Right ventricle myocardium superior (tissue), 1 donor: ENCODE results near the gene DONSON. TPM values are rescaled to one million over a fixed set of nuclear protein-coding genes. Genes with fewer than 3 reads are reported as not detected.
"Not testable (repeated sequence)": the region's sequence is repeated elsewhere in the genome, so short reads cannot be mapped to it uniquely, and the experiment has no call there.

ENCODE experiments used
- ATAC-seq: fragments of 200-7000 bp; cut with Tn5 transposase; one replicate; pipeline ENCODE4 v1.9.1; 2020; ENCODE audit warnings: mild to moderate bottlenecking; ENCODE audit not compliant: poor library complexity
- DNase-seq: peaks from one replicate; pipeline ENCODE4 v3.0.0-alpha.2; 2020
- intact Hi-C: fragments of 100-400 bp; cut with DNase I; formaldehyde crosslinking; loops from one replicate; pipeline ENCODE4 v1.11.2; 2022
- long read RNA-seq: library from polyadenylated mRNA; unstranded; transcript quantifications from one replicate; pipeline ENCODE4 v2.0.0, GENCODE V29; 2021
- total RNA-seq: library from RNA; stranded (reverse); fragmentation: NEBNext Ultra II Directional; extraction: Animal tissue kit (Norgen Biotek cat#: 25700); gene quantifications from one replicate; pipeline ENCODE4 v1.2.1, GENCODE V29; 2021
- donor health status: DM: no; HTN: yes; CAD: no; lungs with severe emphysema.

DONSON gene, protein sequence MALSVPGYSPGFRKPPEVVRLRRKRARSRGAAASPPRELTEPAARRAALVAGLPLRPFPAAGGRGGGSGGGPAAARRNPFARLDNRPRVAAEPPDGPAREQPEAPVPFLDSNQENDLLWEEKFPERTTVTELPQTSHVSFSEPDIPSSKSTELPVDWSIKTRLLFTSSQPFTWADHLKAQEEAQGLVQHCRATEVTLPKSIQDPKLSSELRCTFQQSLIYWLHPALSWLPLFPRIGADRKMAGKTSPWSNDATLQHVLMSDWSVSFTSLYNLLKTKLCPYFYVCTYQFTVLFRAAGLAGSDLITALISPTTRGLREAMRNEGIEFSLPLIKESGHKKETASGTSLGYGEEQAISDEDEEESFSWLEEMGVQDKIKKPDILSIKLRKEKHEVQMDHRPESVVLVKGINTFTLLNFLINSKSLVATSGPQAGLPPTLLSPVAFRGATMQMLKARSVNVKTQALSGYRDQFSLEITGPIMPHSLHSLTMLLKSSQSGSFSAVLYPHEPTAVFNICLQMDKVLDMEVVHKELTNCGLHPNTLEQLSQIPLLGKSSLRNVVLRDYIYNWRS
- total RNA-seq, result 5.1 TPM
- long read RNA-seq, transcript DONSON-201 (10 exons, 2,170 nt), result major isoform, 10 of 18 reads
- long read RNA-seq, partial matches to known transcripts, result 1 of 18 reads
- long read RNA-seq, other reads (novel, unspliced or antisense), result 4 of 18 reads

DNA sequence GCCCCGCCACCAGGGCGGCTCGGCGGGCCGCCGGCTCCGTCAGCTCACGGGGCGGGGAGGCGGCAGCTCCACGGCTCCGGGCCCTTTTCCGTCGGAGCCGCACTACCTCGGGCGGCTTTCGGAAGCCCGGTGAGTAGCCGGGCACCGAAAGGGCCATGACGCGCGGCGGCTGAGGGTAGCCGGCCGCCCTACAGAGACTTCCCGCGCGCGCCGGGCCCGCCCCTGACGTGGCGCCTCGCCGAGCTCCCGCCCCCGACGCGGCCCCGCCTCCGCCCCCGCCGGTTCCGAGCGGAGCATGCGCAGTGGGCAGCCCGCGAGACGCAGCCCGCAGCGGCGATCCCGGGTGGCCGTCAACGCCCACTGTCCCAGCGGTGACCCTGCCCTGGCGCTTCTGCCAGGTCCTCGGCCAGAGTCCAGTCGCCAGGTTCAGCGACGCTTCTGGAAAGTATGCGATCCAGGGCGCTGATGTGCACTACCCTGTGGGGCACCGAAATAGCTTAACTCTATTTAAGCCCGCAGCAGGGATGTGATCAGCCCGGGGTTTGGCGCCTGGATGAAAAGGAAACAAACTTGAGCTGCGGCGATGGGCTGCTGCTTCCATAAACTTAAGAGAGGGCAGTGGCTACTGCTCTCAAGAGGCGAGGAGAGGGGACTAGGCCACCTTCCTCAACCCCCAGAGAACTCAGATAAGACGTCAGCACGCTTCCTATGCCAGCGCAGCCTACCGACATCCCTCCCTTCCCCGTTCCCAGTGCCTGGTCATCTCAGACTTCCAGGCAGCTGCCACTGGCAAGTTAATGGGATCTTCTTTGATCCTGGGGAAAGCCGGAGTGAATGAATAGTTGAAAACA, at the start of gene DONSON:
Gene DONSON (minus strand): TSS at position 200 of the 851 bp plus-strand sequence. CDS start 43 bp downstream, at position 157.
- intact Hi-C loops, result no loop called here
- DNase-seq (peak; percentile 93), ATAC-seq (peak; percentile 98)

DNA sequence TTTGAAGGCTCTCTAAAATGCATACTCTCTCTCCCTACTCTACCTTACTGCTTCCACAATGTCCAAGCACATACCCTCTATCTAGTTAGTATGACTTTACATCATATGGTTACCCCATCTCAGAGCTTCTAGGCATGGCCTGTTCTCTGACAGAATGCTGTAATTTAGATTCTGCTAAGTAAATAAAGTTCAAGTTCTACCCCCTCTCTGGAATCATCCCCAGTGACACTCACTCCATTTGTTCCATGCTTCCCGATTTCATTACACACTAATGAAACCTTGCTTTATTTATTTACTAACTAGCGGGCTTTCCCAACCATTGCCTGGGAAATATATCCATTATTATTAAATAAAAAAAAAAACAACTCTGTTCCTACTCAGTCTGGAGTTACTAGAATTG, 45.8 kb upstream of the DONSON start:
- no peak for DNase-seq
- intact Hi-C loops, result no loop called here
- no peak for ATAC-seq

DNA sequence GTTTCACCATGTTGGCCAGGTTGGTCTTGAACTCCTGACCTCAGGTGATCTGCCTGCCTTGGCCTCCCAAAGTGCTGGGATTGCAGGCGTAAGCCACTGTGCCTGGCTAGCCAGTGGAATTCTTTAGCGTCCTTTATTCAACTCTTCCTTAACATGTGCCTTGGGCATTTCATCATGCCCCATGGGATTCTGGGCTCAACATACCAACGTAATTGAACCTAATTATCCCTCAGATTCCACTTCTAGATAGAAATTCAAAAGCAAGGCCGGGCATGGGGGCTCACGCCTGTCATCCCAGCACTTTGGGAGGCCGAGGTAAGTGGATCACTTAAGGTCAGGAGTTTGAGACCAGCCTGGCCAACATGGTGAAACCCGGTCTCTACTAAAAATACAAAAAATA, 37.7 kb upstream of the DONSON start:
- DNase-seq, ATAC-seq, intact Hi-C loops: not testable (repeated sequence)

DNA sequence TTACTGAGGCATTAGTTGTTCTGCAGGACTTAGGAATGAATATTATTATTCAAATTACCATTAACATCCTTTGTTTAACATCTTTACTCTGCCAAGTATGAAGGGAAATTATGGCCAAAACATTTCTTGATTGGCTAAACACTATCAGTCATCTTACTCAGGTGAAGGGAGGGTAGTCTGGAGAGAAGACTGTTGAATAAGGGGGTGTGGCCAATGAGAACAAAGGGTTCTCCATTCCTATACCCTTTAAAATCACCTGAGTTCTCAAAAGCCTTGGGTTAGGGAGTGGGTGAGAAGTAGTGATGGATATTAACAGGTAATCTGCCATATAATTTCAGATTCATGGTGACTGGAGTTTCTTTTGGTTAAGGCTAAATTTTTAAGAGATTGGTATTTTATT, 33.8 kb upstream of the DONSON start:
- no peak for ATAC-seq
- DNase-seq, result no peak

DNA sequence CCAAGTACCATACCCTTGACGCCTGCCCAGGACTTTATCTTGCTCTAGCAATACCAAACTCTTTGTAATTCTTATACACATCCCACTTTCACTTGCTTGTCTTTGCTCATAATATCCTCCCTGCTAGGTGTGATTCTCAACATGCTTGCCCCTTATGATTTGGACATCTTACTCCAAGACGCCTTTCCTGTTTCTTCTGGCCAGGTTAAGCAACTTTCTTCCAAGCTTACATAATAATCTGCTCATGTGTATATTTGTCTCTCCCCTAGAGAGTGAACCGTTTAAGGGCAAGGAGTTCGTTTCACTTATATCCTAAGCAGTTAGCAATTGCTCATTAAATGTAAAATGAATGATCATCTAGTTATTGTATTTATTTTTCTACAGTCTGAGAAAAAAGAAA, 31.2 kb upstream of the DONSON start:
- ATAC-seq, result no peak
- DNase-seq, result no peak
- intact Hi-C loops, result no loop called here

More for the DNA sequence above, 33.8 kb upstream of the DONSON start:
- intact Hi-C loops, result no loop called here

DNA sequence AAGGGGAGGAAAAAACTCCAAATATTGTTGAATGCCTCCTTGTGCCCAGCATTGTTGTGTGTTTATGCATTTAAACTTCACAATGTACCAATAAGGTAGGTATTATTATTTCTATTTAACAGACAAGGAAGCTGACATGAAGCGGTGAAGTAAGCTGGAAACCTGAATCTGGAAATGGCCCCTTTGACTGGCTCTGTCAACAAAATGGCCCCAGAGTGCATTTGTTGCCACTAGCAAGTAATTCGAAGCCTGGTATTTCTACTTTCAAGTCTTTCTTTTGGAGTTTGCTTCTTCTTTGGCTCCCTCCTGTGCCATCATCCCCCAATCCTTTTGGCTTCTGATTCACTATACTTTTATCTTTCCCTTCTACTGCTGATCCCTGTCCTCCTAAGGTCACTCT, 29.9 kb upstream of the DONSON start:
- DNase-seq (no peak), ATAC-seq (no peak)
- intact Hi-C loops, result no loop called here

DNA sequence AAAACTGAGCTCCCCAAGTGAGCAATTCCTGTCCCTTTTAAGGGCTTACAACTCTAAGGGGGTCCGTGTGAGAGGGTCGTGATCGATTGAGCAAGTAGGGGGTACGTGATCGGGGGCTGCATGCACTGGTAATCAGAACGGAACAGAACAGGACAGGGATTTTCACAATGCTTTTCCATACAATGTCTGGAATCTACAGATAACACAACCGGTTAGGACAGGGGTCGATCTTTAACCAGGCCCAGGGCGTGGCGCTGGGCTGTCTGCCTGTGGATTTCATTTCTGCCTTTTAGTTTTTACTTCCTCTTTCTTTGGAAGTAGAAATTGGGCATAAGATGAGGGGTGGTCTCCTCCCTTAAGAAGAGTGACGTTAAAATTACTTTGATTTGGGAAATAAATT, 29.1 kb upstream of the DONSON start:
- intact Hi-C loops, DNase-seq, ATAC-seq: not testable (repeated sequence)

DNA sequence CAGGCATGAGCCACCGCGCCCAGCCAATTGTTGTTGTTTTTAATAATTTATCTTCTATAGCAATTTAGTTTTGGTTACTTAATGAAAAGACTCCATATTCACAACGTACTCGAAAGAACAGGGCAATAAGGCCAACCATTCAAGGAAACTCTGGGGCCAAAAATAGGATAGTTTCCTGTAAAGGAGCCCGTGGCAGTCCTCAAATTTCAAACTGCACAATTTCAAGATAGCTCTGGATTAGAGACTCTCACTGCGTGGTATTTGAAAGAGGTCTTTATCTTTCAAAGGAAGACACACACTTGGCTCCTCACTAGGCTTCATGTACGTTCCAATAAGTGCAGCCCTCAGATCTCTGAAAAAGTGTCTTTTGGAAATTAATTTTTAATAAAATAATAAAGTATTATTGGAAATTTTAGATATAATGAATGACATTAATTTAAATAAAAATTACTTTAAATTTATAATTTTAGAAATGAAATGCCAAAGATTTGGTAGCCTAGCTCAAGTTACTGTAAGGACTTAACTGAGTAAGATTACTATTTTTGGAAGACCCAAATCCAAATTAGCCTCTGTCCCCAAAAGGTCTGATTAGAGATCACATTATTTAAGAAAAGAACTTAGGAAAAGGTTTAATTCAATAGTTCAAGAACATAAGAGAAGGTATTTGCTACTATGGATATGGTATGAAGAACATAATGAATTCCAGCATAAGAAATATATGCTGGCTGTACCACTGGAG, 22.7 kb upstream of the DONSON start:
- intact Hi-C loops, result no loop called here
- DNase-seq, result no peak

DNA sequence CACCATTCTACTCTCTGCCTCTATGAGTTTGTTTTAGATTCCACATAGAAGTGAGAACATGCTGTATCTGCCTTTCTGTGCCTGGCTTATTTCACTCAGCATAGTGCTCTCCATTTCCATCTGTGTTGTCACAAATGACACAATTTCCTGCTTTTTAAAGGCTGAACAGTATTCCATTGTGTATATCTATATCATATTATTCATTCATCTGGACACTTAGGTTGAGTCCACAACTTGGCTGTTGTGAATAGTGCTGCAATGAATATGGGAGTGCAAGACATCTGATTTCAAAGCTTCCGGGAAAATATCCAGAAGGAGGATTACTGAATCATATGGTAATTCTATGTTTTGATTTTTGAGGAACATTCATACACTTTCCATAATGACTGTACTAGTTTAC, 20.1 kb upstream of the DONSON start:
- ATAC-seq, result no peak
- no peak for DNase-seq
- intact Hi-C loops, result no loop called here

More for the DNA sequence above, 22.7 kb upstream of the DONSON start:
- no peak for ATAC-seq

DNA sequence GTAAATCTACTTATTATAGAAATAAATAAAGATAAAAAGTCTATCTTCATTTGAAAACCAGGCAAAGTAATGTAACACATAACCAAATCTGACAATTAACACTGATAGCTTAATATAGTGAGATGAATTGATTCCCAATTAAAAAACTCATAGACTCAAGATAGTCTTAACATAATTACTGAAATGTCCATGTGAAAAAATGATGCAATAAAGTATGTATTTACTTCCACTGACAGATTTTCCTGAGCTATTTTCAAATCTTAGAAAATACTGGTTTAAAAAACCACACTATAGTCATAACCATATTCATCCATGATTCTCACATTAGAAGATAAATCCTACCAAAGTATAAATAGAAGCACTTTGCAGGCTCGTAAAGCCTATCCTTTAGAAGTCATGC, 9.6 kb upstream of the DONSON start:
- intact Hi-C loops, result no loop called here
- no peak for DNase-seq
- no peak for ATAC-seq

DNA sequence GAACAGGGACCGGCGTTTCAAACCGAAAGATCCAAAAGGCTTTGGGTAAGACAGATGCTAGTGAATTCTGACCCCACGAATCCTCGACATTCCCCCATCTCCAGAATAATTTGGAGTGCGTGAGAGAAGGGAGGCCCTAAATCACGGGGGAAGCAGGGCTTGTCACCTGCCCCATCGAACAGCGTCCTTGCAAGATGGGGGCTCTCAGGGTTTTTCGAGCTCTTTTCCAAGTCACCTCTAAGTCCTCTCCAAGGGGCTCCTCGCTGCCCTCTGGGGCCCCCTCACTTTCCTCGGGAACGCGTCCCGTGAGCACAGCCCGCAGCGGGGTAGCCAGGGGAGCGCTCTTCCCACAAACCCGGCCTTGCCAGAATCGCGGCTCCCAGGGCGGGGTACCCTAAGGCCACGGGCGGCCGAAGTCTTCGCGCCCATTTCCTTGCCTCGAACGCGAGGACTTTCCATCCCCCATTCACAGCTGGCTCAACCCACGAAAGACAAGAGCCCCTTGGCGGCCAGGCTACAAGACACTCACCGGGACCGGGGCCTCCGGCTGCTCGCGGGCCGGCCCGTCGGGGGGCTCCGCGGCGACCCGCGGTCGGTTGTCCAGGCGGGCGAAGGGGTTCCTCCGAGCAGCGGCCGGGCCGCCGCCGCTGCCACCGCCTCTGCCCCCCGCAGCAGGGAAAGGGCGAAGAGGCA, 546 bp downstream of the DONSON start:
- peak; percentile 63 for DNase-seq
- peak; percentile 13 for ATAC-seq
- intact Hi-C loops, result no loop called here

DNA sequence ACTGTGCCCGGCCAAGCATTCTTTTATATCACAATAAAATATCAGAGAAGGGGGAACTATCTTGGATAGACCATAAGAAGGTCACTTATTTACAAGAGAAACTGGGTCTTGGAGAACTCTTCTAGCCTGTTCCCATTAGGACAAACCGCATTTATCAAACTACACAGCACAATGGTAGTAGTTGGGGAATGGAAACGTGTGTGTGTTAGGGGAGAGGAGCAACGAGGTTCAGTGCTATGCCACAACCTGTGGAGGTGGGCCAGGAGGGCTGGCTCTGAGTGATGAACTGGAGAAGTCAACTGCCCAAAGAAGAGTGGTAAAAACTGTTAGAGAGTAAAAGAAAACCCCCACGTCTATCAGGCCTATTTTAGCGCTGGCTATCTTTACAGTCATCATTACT, 1.6 kb downstream of the DONSON start:
- ATAC-seq (no peak), DNase-seq (no peak)
- intact Hi-C loops, result no loop called here

DNA sequence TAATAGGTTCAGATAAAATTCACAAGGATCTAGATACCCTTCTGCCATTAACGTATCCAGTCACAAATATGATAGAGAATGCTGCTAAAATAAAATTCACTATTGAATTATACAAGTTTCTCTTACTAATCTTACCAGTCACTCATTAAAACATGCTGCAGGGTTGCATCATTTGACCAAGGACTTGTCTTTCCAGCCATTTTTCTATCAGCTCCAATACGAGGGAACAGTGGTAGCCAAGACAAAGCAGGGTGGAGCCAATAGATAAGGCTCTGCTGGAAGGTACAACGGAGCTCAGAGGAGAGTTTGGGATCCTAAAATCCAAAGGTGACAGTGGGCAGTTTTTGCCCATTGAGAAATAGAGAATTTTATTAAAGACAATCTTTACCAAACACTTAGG, 4.0 kb downstream of the DONSON start:
- intact Hi-C loops, result no loop called here
- DNase-seq (no peak), ATAC-seq (no peak)

DNA sequence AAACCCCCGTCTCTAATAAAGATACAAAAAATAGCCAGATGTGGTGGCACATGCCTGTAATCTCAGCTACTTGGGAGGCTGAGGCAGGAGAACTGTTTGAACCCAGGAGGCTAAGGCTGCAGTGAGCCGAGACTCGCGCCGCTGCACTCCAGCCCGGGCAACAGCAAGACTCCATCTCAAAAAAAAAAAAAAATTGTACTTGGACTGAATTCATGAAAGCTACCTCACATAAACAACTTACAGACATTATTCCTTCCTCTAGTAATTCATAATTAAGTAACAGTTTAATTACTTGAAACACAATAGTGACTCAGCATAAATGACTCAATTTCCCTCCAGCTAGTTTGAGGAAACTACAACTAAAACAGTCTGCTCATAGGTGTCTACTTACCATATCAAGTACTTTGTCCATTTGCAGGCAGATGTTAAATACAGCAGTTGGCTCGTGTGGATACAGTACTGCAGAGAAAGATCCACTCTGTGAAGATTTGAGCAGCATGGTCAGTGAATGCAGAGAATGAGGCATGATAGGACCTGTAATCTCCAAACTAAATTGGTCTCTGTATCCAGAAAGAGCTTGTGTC, 9.4 kb downstream of the DONSON start:
- ATAC-seq (peak; percentile 30), DNase-seq (no peak)
- intact Hi-C loops, result no loop called here

DNA sequence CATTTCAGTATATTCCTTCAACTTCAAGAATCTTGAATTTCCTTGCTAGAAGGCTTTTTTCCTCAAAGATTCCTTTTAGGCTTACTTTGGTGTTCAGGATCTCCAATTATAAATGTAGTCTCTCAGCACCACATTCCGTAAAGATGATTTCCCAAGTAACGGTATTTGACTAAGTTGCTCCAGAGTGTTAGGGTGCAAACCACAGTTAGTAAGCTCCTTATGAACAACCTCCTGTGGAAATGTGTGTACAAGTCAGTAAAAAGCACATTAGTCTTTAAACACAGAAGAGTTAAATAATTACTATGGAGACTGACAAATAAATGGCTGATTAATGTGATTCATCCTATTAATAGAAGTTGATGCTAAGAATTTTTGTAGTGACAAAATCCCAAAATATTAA, 10.3 kb downstream of the DONSON start:
- DNase-seq (no peak), ATAC-seq (no peak)
- intact Hi-C loops, result no loop called here

DNA sequence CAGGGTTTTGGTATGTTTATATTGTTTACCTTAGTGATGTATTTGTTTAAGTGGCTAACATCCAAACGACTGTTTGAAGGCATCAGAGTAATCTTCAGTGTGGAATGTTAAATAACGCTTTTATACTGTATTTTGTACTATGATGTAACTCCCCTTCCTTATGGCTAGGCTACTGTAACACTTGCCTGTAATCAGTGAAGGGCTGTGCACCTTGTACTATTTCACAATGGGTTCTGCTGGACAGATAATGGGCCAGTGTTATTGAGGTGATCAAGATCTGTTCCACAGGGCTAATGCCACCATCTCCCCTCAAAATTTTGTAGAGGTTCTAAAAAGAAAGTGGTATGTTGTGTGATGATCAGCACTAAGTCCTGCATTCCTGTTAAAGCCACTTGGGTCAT, 11.7 kb downstream of the DONSON start:
- DNase-seq, ATAC-seq, intact Hi-C loops: not testable (repeated sequence)

DNA sequence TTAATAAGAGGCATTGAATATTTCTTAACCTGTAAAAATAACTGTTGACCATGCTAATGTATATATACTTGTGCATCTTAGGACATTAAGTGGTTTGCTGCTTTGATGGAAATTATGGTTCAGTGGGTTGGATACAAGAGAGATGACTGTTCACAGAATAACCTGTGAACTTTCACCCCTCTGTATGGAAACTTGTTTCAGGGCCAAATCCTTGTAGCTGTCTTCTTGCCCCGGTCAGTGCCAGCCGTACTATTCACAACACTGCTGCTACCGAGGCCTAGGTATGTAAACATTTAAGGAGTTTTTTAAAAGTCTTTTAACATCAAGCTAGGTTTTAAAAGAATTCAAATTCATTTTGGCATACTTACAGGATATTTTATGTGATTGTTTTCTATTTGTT, 16.1 kb downstream of the DONSON start:
- DNase-seq, result no peak
- ATAC-seq, result peak; percentile 53
- intact Hi-C loops, result no loop called here

DNA sequence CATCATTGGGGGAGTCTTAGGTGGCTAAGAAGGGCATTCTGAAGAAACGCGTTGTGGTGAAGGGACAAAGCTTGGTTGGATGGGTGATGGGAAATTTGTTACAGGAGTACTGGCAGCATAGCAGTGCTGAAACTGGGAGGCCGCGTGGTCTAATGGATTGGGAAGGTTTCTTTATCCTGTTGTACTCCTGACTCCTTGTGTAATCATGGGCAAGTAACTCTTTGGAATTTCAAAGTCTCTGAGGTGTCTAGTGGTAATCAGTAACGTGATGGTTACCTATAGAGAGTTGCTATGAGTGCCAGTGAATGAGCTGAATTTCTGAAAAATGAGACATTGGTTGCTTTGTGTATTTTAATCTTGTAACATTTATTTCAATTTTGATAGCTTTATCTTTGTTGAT, 18.5 kb downstream of the DONSON start:
- intact Hi-C loops, result no loop called here
- ATAC-seq (no peak), DNase-seq (no peak)
